ENCODE results near the gene ENTPD7. TPM values are rescaled to one million over a fixed set of nuclear protein-coding genes. Genes with fewer than 3 reads are reported as not detected.
A peak's percentile ranks its signal among the peaks of the same experiment; 100 is the strongest.

ENTPD7 gene
- total and polyA plus RNA-seq, 2 of the 8 experiments (the other 6 are each of a cell fraction or from before 2014, with no cell fraction given), result 5.0 to 15.6 TPM

DNA sequence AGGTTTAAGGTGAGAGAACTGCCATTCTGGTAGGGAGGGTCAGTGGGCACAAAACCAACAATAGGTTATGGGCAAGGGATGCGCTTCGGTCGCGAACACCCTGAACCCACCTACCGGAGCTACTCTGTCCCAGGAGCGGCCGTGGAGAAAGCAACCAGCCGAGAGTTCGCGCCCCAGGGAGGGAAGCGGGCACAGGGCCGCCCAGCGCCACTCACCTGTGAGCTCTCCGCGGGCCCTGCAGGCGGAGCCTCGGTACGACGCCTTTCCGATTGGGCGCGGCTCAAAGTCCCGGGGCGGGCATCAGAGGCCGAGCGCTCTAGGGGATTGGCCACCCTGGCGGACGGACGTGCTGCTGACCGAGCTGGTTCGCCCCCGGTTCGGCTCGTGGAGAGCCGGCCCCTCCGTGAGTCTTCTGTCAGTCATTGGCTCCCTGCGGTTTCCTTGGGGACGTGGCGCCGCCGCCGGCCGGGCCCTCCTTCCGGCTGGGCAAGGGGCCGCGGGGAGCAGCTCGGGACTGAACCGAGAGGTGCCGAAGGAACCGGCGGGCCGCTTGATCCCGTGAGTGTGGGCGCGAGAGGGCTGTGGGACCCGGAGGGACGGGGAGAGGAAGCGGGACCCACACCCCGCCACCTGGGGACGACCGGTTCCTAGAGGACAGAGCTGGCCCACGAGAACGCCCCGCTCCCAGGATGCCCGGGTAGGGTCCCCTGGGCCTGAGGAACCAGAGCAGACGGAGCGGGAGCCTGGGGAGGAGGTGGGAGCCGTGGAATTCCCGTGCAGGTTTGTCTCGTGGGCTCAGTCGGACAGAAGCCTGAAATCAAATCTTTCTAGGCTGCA lies at the start of gene ENTPD7 (continued):
- no peak for TF ChIP-seq MAX (IDR thresholded peaks at IDR 0.05)
- TF ChIP-seq ASH2L (IDR thresholded peaks at IDR 0.05; ENCODE audit: low read length), result peak; percentile 68
- TF ChIP-seq POLR2A (IDR thresholded peaks at IDR 0.05; ENCODE audit: control extremely low read depth in 1 of 2, low read depth in 2 of 2, low read length in 2 of 2), result peak in 1 of 2 experiments; percentile 68; a peak in 2 of 3 replicates
- TF ChIP-seq SIX5 (IDR thresholded peaks at IDR 0.05; ENCODE audit: low read depth, low read length), result no peak
- no peak for TF ChIP-seq GTF2F1 (IDR thresholded peaks at IDR 0.05; ENCODE audit: borderline replicate concordance, low read depth, low read length)
- no peak for TF ChIP-seq RFX5 (IDR thresholded peaks at IDR 0.05; ENCODE audit: borderline replicate concordance, low read depth, low read length)
- TF ChIP-seq GABPA (IDR thresholded peaks at IDR 0.05; ENCODE audit: borderline replicate concordance, insufficient read depth, low read length), result no peak
- peak in 1 of 2 experiments; percentile 4; a peak in 2 of 4 replicates for TF ChIP-seq SIN3A (conservative IDR thresholded peaks at IDR 0.05 in 1 of 2, IDR thresholded peaks at IDR 0.05 in 1 of 2; ENCODE audit: low read depth in 1 of 2, low read length in 2 of 2)
- no peak for TF ChIP-seq POU5F1 (IDR thresholded peaks at IDR 0.05; ENCODE audit: low read depth, low read length)
- TF ChIP-seq ATF3 (IDR thresholded peaks at IDR 0.05; ENCODE audit: insufficient read depth, low read depth, low read length), result no peak
- 0 out of 2 replicates have a peak, but pooled peaks have one; percentile 24 for TF ChIP-seq RBBP5 (IDR thresholded peaks at IDR 0.05; ENCODE audit: borderline replicate concordance, low read depth, low read length)
- TF ChIP-seq EZH2 (IDR thresholded peaks at IDR 0.05; ENCODE audit: low read depth, low read length, severe bottlenecking), result no peak
- no peak for TF ChIP-seq JUN (IDR thresholded peaks at IDR 0.05; ENCODE audit: low read depth, low read length)
- no peak for TF ChIP-seq FOSL1 (IDR thresholded peaks at IDR 0.05; ENCODE audit: insufficient read depth, low read depth, low read length)
